ENCODE measurements around the gene MGLL. TPM values are rescaled to one million over a fixed set of nuclear protein-coding genes. Genes with fewer than 3 reads are reported as not detected.

Gene MGLL
- total and polyA plus RNA-seq, 2 experiments from 2014 or later: 58.7 to 184 TPM

DNA sequence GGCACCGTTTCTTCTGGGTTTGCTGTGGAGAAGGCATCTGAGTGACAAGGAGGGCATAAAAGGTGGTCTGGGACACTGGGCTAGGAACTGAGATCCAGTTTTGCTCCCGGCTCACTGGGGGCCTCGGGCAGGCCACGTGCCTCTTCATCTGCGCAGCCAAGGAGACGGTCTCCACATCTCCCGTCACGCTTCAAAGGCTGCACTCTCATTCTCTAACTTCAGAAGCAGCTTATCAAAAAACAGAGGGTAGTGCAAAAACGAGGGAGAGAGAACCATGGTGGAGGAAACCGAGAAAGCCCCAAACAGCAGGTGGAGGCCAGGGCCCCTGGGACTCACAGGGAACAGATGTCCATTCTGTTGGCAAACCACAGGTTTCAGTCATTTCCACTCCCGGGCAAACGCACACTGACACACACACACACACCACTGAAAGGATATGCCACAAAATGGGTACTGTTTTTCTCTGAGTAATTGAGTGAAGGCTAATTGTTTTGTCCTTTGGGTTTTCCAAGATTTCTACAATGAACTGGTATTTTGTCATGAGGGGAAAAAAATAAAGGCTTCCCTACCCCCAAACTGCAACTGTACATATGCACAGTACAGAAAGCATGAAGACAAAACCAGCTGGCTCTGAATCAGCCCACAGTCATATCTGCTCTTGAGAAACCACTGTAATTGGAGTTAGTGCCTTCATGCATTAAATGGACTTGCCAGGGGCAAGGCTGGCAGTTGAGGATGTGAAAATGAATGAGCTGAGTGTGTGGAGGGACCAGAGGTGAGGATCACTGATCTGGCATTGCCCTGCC is 71.9 kb downstream of the MGLL start:
- DNase-seq: peak; percentile 92
- Histone ChIP-seq H3K4me1 (ENCODE audit: insufficient read depth) (peaks cover 46% of the 10 kb centered on the region), H3F3A (ENCODE audit: insufficient read depth) (peaks cover 55% of the 10 kb centered on the region), H3K9me2 (ENCODE audit: insufficient read depth) (no peaks in the 10 kb centered on the region), H3K9ac (peak overlapping the region; percentile 15; the same call in 1 of the 2 replicates), H4K20me1 (ENCODE audit: insufficient read depth) (no peaks in the 10 kb centered on the region), H3K36me3 (ENCODE audit: low read depth) (no peaks in the 10 kb centered on the region), H3K4me3 (no peak overlapping the region), H2AFZ (no peak overlapping the region), H3K9me3 (ENCODE audit: low read depth) (no peaks in the 10 kb centered on the region), H3K4me2 (ENCODE audit: unreplicated experiment) (peak overlapping the region; percentile 23), H3K27ac (peak overlapping the region; percentile 44), H3K27me3 (replicated peaks; ENCODE audit: insufficient read depth) (no peaks in the 10 kb centered on the region), H3K79me2 (ENCODE audit: insufficient read depth) (0 out of 2 replicates have a peak, but pooled peaks cover 5% of the 10 kb centered on the region)
- in situ Hi-C loops (cut with MboI): no loop called here
- WGBS, 2 experiments (ENCODE audit: low coverage in 1 of 2, low lambda C conversion rate in 2 of 2, missing lambda C conversion rate in 2 of 2): 76 to 79% methylated on average over 12 of the region's 12 CpGs
- no peak for TF ChIP-seq EZH2 (IDR thresholded peaks at IDR 0.05; ENCODE audit: insufficient read depth, poor library complexity, severe bottlenecking)

DNA sequence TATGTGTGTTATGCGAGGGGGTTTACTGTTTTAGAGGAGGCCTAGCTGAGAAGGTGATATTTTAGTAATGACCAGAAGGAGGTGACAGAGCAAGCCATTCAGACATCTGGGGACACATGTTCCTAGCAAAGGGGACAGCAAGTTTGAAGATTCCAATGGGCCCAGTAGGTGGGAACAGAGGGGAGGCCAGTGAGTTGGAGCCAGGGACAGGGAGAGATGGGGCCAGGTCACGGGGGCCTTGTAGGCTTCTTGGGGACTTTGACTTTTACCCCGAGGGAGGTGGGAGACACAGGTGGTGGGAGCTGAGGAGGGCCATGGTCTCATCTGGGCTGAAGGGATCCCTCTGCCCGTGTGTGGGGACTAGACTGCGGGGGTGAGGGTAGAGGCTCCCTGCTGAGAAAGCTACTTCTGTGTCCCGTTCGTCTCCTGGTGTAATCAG is 72.5 kb downstream of the MGLL start:
- 0 out of 2 replicates have a peak overlapping the region, but pooled peaks have one; percentile 44 for H3K27ac ChIP-seq

GRCh38 chr3:127749361-127749760 is 73.0 kb downstream of the MGLL start:
- TF ChIP-seq EZH2phosphoT487 (IDR thresholded peaks at IDR 0.05; ENCODE audit: insufficient read depth, low read depth) (no peak), EZH2 (IDR thresholded peaks at IDR 0.05; ENCODE audit: insufficient read depth, poor library complexity, severe bottlenecking) (no peak)
- peak; percentile 30 for DNase-seq
- Histone ChIP-seq H3K4me2 (ENCODE audit: unreplicated experiment) (peak overlapping the region; percentile 37), H3K9me2 (ENCODE audit: insufficient read depth) (no peaks in the 10 kb centered on the region), H3K79me2 (ENCODE audit: insufficient read depth) (no peaks in the 10 kb centered on the region), H3K4me3 (no peak overlapping the region), H3K9me3 (ENCODE audit: low read depth) (no peaks in the 10 kb centered on the region), H3K27me3 (replicated peaks; ENCODE audit: insufficient read depth) (no peaks in the 10 kb centered on the region), H4K20me1 (ENCODE audit: insufficient read depth) (no peaks in the 10 kb centered on the region), H3F3A (ENCODE audit: insufficient read depth) (peaks cover 60% of the 10 kb centered on the region), H3K36me3 (ENCODE audit: low read depth) (no peaks in the 10 kb centered on the region), H3K27ac (peak overlapping the region; percentile 77), H3K9ac (peak overlapping the region; percentile 54; the same call in 1 of the 2 replicates), H2AFZ (no peak overlapping the region), H3K4me1 (ENCODE audit: insufficient read depth) (peaks cover 46% of the 10 kb centered on the region)
- 63 to 64% methylated on average over 3 of the region's 3 CpGs for WGBS, 2 experiments (ENCODE audit: low coverage in 1 of 2, low lambda C conversion rate in 2 of 2, missing lambda C conversion rate in 2 of 2)
- in situ Hi-C loops (cut with MboI): no loop called here

More for the DNA sequence above, 72.5 kb downstream of the MGLL start:
- H2AFZ ChIP-seq: no peak overlapping the region
- peak overlapping the region; percentile 23 for H3K4me2 ChIP-seq (ENCODE audit: unreplicated experiment)
- H3K9me3 ChIP-seq (ENCODE audit: low read depth): no peaks in the 10 kb centered on the region
- no peaks in the 10 kb centered on the region for H3K36me3 ChIP-seq (ENCODE audit: low read depth)
- H4K20me1 ChIP-seq (ENCODE audit: insufficient read depth): no peaks in the 10 kb centered on the region
- no peaks in the 10 kb centered on the region for H3K79me2 ChIP-seq (ENCODE audit: insufficient read depth)
- H3K9ac ChIP-seq: 0 out of 2 replicates have a peak overlapping the region, but pooled peaks have one; percentile 54
- WGBS, 2 experiments (ENCODE audit: low coverage in 1 of 2, low lambda C conversion rate in 2 of 2, missing lambda C conversion rate in 2 of 2): 89 to 90% methylated on average over 7 of the region's 7 CpGs
- TF ChIP-seq EZH2 (IDR thresholded peaks at IDR 0.05; ENCODE audit: insufficient read depth, poor library complexity, severe bottlenecking) (no peak), EZH2phosphoT487 (IDR thresholded peaks at IDR 0.05; ENCODE audit: insufficient read depth, low read depth) (no peak)
- peaks cover 56% of the 10 kb centered on the region for H3F3A ChIP-seq (ENCODE audit: insufficient read depth)
- no peak for DNase-seq
- no peaks in the 10 kb centered on the region for H3K27me3 ChIP-seq (replicated peaks; ENCODE audit: insufficient read depth)
- in situ Hi-C loops (cut with MboI): no loop called here
- peaks cover 46% of the 10 kb centered on the region for H3K4me1 ChIP-seq (ENCODE audit: insufficient read depth)
- no peak overlapping the region for H3K4me3 ChIP-seq
- no peaks in the 10 kb centered on the region for H3K9me2 ChIP-seq (ENCODE audit: insufficient read depth)

- no peaks in the 10 kb centered on the region for H3K36me3 ChIP-seq (ENCODE audit: low read depth)
- H3K4me2 ChIP-seq (ENCODE audit: unreplicated experiment): peak overlapping the region; percentile 37
- peak overlapping the region; percentile 77 for H3K27ac ChIP-seq
- H4K20me1 ChIP-seq (ENCODE audit: insufficient read depth): no peaks in the 10 kb centered on the region
- no peak overlapping the region for H2AFZ ChIP-seq
- H3K27me3 ChIP-seq (replicated peaks; ENCODE audit: insufficient read depth): no peaks in the 10 kb centered on the region
- DNase-seq: peak; percentile 80
- H3K9ac ChIP-seq: peak overlapping the region; percentile 54
- 0 out of 2 replicates have a peak, but pooled peaks cover 2% of the 10 kb centered on the region for H3K79me2 ChIP-seq (ENCODE audit: insufficient read depth)
- no peak overlapping the region for H3K4me3 ChIP-seq
- in situ Hi-C loops (cut with MboI): no loop called here
- no peaks in the 10 kb centered on the region for H3K9me3 ChIP-seq (ENCODE audit: low read depth)
- H3K9me2 ChIP-seq (ENCODE audit: insufficient read depth): no peaks in the 10 kb centered on the region
- no peak for TF ChIP-seq EZH2 (IDR thresholded peaks at IDR 0.05; ENCODE audit: insufficient read depth, poor library complexity, severe bottlenecking)
- no peak for TF ChIP-seq EZH2phosphoT487 (IDR thresholded peaks at IDR 0.05; ENCODE audit: insufficient read depth, low read depth)
- peaks cover 46% of the 10 kb centered on the region for H3K4me1 ChIP-seq (ENCODE audit: insufficient read depth)
- peaks cover 65% of the 10 kb centered on the region for H3F3A ChIP-seq (ENCODE audit: insufficient read depth)
- 27 to 33% methylated on average over 9 of the region's 9 CpGs for WGBS, 2 experiments (ENCODE audit: low coverage in 1 of 2, low lambda C conversion rate in 2 of 2, missing lambda C conversion rate in 2 of 2)
Observed at GRCh38 chr3:127748754-127749327, 73.5 kb downstream of the MGLL start.
